OCI-LY3 (cell line): ENCODE results near the gene PRKRA.

Experiments
- EZH2phosphoT487 ChIP-seq: fragments of 200-600 bp; shearing (Covaris generic); IDR thresholded peaks from 2 replicates; pipeline ENCODE4 v1.6.1; 2018; ENCODE audit warnings: antibody characterized with exemption, mixed run types, low read depth
- TF ChIP-seq, protein P1 (sequence below): fragments of 200-600, 300-600 bp; sonication (generic); IDR thresholded peaks from 2 replicates; pipeline ENCODE4 v1.5.1; 2014; ENCODE audit warnings: antibody characterized with exemption, low read length, low read depth

DNA sequence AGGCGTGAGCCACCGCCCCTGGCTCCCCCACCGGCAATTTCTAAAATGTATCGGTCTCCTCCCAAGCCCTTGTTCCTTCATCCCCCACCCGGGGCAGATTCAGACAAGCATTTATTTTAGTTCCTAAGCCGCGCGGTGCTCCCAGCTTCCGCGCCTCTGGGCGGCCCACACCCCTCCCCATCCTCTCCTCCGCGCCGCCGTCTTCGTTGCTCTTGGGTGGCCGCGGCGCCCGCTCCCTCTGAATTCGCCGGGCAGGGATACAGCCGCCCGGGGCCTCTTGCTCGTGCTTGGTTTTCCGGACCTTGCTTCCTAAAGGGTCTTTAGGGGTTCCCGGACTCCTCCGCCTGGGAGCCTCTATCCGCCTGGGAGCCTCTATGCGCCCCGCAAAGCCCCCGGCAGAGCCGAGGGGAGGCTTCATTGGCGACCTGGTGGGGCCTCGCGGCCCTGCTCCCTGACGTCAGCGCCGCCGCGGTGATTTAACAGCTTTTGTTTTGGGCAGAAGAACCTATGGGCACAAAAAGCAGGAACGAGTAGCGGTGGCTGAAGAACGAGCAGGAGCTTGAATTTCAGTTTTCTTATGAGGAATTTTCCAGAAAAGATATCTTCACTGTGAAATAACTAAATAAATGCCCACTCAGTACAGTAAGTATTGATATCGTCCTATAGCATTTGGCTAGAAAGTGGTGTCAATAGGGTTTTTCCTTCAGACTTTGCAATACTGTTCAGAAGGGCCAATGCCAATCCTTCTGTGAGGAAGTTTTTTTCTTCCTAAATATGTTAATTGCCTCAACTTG lies 37.3 kb downstream of the PRKRA start:
- TF ChIP-seq, protein P1, sequence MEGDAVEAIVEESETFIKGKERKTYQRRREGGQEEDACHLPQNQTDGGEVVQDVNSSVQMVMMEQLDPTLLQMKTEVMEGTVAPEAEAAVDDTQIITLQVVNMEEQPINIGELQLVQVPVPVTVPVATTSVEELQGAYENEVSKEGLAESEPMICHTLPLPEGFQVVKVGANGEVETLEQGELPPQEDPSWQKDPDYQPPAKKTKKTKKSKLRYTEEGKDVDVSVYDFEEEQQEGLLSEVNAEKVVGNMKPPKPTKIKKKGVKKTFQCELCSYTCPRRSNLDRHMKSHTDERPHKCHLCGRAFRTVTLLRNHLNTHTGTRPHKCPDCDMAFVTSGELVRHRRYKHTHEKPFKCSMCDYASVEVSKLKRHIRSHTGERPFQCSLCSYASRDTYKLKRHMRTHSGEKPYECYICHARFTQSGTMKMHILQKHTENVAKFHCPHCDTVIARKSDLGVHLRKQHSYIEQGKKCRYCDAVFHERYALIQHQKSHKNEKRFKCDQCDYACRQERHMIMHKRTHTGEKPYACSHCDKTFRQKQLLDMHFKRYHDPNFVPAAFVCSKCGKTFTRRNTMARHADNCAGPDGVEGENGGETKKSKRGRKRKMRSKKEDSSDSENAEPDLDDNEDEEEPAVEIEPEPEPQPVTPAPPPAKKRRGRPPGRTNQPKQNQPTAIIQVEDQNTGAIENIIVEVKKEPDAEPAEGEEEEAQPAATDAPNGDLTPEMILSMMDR: no peak
- TF ChIP-seq EZH2phosphoT487: no peak
